Ishikawa (cell line): Measurements from ENCODE around the gene PA2G4.
A peak's percentile ranks its signal among the peaks of the same experiment; 100 is the strongest.

Experiments used
- CREB1 ChIP-seq: IDR thresholded peaks from 2 replicates; pipeline ENCODE4 v1.6.1; 2012; ENCODE audit warnings: low read depth
- EP300 ChIP-seq: IDR thresholded peaks from 2 replicates; pipeline ENCODE4 v1.6.1; 2012; ENCODE audit warnings: borderline replicate concordance
- NFIC ChIP-seq: IDR thresholded peaks from 2 replicates; pipeline ENCODE4 v1.6.1; 2012
- REST ChIP-seq: IDR thresholded peaks from 2 replicates; pipeline ENCODE4 v1.6.1; 2012; ENCODE audit warnings: low read depth, mild to moderate bottlenecking
- TAF1 ChIP-seq: IDR thresholded peaks from 2 replicates; pipeline ENCODE4 v1.6.1; 2012; ENCODE audit warnings: low read depth, mild to moderate bottlenecking
- TEAD4 ChIP-seq: IDR thresholded peaks from 2 replicates; pipeline ENCODE4 v1.6.1; 2012
- ZBTB7A ChIP-seq: IDR thresholded peaks from 2 replicates; pipeline ENCODE4 v1.6.1; 2012; ENCODE audit warnings: low read depth

- TF ChIP-seq TEAD4 (no peak), REST (no peak), CREB1 (no peak), ZBTB7A (no peak), NFIC (no peak), TAF1 (no peak), EP300 (peak; percentile 5; the same call in 1 of the 2 replicates)
Measured at GRCh38 chr12:56152756-56153677, 48.7 kb downstream of the PA2G4 start.
